GM18867 (cell line): ENCODE measurements around the gene NFATC2IP.

Experiments
- ATAC-seq: cut with Tn5 transposase; IDR thresholded peaks from one replicate; pipeline ENCODE4 v1.9.1; 2021; ENCODE audit warnings: mild to moderate bottlenecking, moderate library complexity; ENCODE audit not compliant: unreplicated experiment

Gene NFATC2IP

GRCh38 chr16:28950648-28951409, at the start of gene NFATC2IP:
Gene NFATC2IP (plus strand): TSS chr16:28950937. CDS start chr16:28951012, 75 bp downstream.
- peak; percentile 92 for ATAC-seq

GRCh38 chr16:28901862-28902261, 48.9 kb upstream of the NFATC2IP start:
- no peak for ATAC-seq

- no peak for ATAC-seq
These were observed 47.8 kb upstream of the NFATC2IP start for GRCh38 chr16:28902909-28903308.

DNA sequence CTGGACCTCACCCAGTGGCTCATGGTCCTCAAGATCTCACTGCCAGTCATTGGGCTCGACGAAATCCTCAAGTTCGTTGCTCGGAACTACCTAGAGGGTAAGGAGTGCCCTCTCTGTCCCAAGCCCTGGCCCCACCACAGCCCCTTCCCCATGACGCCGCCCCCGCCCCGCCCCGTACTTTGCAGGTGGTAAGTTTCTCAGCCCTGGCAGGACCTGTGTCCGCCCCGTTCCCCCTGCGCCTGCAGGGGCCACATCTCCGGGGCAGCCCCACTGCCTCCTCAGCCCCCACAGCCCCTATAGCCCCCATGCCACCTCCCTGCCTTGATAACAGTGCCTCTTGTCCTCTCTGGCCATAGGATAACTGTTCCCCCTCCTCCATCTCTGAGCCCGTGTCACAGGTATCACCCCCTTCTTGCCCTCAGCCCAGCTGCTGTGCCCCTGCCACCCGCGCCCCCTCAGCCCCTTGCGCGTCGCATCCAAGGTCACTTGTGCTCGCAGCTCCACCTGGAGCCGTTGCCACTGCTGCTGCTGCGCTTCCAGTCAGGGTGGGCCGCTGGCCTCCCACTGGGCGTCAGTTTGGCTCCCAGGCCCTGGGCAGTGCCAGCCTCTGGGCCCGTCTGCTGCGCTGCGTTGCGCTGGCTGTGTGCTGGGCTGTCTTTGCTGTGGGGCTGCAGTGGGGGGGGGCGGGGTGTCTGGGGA, 47.2 kb upstream of the NFATC2IP start:
- no peak for ATAC-seq

GRCh38 chr16:28904363-28904762, 46.4 kb upstream of the NFATC2IP start:
- no peak for ATAC-seq

- no peak for ATAC-seq
These were observed 45.9 kb upstream of the NFATC2IP start for GRCh38 chr16:28904828-28905227.

DNA sequence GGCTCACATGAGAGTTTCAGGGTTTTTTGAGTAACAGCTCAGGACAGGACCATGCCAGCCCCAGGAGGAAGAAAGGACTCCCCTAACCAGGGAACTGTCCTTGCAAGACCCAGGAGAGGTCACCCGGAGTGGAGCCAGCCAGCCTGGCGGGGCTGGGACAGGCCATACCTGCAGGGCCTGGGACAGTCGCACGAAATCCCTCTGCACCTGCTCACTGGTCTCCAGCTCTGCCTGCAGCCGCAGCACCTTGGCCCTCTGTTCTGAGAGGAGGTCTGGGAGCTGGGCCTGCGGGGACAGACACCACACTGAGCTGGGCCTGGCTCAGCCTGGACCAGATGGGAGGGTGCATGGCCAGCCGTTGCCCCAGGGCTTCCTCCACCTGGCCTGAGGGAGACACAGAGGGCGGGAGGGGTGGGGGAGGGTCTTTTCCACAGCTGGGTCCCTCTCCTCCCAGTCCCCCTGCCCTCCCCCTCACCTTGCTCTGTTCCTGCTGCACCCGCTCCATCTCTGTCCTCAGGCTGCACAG, 45.4 kb upstream of the NFATC2IP start:
- no peak for ATAC-seq

DNA sequence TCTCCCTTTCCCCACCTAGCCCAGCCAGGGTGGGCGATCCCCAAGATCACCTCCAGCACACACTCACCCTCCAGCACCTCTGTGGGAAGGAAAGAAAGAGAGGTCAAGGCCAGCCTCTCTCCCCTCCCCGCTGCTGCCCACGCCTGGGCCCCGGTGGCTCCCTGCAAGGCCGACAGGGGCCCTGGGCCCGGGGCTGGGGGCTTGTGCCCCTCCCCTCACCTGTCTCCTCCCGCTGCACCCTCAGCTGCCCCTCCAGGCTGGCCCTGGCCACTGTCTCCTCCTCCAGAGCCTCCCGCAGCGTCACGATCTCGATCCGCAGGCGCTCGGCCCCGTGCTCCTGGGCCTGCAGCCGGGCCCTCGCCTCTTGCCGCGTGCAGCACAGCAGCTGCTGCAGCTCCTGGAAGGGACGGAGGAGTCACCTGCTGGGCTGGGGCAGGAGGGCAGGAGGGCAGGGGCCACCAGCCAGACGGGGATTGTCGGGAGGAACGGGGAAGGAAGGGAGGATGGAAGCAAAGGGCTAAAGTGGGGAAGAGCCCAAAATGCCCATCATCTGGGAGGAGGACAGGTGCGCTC, 44.9 kb upstream of the NFATC2IP start:
- no peak for ATAC-seq

DNA sequence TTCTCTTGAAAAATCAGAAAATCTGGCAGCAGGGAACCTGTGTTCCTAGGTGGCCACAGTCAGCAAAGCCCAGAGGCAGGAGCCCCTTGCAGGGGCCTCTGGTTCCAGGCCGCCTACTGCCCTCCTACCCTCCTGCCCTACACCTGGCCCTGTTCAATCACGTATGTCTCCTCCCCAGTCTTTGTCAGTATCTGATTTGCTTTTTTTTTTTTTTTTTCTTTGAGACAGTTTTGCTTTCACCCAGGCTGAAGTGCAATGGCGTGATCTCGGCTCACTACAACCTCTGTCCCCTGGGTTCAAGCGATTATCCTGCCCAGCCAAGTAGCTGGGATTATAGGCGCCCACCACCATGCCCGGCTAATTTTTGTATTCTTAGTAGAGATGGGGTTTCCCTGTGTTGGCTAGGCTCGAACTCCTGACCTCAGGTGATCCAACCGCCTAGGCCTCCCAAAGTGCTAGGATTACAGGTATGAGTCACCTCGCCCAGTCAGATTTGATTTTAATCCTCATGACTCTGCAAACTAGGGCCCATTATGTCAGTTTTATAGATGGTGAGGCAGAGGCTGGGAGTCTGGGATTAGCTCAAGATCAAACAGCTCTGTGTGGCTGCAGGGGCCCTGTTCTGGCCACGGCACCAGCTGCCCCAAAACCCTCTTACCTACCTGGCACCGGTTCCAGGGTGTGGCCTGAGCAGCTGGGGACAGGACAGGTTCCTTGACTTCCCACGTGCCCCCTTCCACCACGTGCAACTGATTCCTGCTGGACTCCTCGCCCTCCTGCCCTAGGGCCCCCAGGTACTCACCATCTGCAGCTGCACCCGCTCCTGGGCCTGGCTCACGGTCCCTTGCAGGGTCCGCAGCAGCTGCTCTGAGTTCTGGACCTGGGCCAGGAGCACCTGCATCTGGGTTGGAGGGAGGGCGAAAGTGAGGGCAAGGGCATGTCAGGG, 40.4 kb upstream of the NFATC2IP start:
- no peak for ATAC-seq

DNA sequence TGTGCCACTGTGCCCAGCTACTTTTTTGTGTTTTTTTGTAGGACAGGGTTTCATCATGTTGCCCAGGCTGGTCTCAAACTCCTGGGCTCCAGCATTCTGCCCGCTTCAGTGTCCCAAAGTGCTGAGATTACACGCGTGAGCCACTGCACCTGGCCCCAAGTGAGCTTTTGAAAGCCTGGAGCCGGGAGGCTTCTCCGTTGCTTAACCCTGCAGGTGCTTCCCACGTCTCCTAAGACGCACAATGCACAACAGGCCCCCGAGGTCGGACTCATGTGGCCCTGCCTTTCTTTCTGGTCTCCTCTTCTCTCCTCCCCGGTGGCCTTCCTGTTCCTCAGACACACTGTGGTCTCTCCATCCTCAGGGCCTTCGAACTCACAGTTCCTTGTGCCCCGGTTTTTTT, 38.2 kb upstream of the NFATC2IP start:
- ATAC-seq, result no peak

- no peak for ATAC-seq
These were observed 36.6 kb upstream of the NFATC2IP start for GRCh38 chr16:28913946-28914724.

- ATAC-seq, result no peak
These were observed 35.6 kb upstream of the NFATC2IP start for GRCh38 chr16:28915181-28915580.

GRCh38 chr16:28917095-28917494, 33.6 kb upstream of the NFATC2IP start:
- ATAC-seq, result no peak

- ATAC-seq, result no peak
These were observed 32.0 kb upstream of the NFATC2IP start for GRCh38 chr16:28918698-28919097.

DNA sequence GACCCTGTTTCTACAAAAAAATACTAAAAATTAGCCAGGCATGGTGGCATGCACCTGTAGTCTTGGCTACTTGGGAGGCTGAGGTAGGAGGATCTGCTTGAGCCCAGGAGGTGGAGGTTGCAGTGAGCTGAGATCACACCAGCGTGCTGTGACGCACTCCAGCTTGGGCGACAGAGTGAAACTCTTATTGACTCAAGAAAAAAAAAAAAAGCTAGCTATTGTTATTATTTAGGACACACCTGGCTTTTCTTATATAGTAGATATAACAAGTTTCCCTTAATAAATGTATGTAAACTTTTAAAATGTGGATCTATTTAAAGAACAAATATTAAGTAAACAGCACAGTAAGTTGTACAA, 27.5 kb upstream of the NFATC2IP start:
- ATAC-seq, result no peak

DNA sequence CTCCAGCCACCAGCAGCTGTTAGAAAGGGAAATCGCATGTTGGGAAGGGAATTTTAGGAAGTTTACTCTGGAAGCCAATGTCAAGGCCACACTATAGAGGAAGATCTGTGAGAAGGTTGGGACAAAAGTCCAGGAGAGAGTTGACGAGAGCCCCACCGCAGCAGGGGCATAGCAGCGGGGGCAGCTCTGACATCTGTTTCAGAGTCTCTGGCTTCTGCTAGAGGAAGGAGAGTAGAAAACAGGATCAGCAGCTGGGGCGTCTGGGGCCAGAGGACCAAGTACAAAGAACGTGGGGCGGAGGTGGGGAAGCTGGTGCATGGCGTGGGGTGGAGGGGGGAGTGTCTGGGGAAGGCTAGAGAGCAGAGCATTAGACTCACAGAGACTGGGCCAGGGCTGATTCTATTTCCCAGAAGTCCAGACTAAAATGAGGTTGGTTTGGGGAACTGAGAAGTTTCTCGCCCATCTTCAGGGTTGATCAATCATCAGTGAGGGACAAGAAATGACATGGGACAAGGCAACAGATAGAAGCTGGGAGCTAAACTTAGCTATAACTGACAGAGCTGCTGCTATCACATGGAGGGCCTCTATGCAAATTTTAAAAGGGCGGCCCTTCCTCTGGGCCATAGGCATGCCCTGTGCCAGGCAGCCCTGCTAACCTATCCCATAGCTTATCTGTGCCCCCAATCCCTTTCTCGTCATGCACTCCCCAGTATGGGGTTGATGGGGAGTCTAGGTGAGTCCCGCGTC, 26.9 kb upstream of the NFATC2IP start:
- ATAC-seq, result peak; percentile 52

DNA sequence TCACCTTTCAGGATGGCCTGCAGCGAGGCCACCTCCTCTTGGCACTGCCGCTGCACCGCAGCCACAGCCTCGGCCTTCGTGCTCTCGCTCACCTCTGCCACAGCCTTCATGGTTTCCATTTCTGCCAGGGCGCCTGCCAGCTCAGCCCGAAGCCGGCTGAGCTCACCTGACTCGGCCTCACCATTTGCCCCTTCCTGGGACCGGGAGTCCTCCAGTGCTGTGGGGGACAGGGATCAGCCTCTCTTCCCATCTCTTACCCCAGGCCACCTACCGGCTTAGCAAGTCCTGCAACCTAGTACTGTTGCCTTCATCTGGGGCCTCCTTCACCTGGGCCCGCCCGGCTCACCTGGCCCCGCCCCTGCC, 26.4 kb upstream of the NFATC2IP start:
- ATAC-seq, result no peak

- peak; percentile 66 for ATAC-seq
These were observed 25.9 kb upstream of the NFATC2IP start, which contains the start of gene RABEP2 for GRCh38 chr16:28924762-28925385. Gene RABEP2 (minus strand): TSS chr16:28925238. CDS start chr16:28925163, 75 bp downstream.
